ENCODE data around the gene CUL2.
A peak's percentile ranks its signal among the peaks of the same experiment; 100 is the strongest.
"Not testable (repeated sequence)": the region's sequence is repeated elsewhere in the genome, so short reads cannot be mapped to it uniquely, and the experiment has no call there.

GRCh38 chr10:34974364-34975065 is 115.6 kb downstream of the CUL2 start:
- TF ChIP-seq, protein P1, sequence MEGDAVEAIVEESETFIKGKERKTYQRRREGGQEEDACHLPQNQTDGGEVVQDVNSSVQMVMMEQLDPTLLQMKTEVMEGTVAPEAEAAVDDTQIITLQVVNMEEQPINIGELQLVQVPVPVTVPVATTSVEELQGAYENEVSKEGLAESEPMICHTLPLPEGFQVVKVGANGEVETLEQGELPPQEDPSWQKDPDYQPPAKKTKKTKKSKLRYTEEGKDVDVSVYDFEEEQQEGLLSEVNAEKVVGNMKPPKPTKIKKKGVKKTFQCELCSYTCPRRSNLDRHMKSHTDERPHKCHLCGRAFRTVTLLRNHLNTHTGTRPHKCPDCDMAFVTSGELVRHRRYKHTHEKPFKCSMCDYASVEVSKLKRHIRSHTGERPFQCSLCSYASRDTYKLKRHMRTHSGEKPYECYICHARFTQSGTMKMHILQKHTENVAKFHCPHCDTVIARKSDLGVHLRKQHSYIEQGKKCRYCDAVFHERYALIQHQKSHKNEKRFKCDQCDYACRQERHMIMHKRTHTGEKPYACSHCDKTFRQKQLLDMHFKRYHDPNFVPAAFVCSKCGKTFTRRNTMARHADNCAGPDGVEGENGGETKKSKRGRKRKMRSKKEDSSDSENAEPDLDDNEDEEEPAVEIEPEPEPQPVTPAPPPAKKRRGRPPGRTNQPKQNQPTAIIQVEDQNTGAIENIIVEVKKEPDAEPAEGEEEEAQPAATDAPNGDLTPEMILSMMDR (IDR thresholded peaks at IDR 0.05) = peak in 1 of 4 experiments; percentile 12
- TF ChIP-seq POLR2AphosphoS5 (IDR thresholded peaks at IDR 0.05) = not testable (repeated sequence)
